Middle frontal gyrus (tissue), 1 donor: ENCODE measurements around the gene CORO6.

Source experiments
- DNase-seq: peaks from one replicate; pipeline ENCODE4 v3.0.0-alpha.2; 2015; ENCODE audit warnings: low spot score; ENCODE audit errors: extremely low spot score

CORO6 gene

GRCh38 chr17:29578626-29579485 lies 43.9 kb downstream of the CORO6 start:
- no peak for DNase-seq

GRCh38 chr17:29577385-29578211 lies 45.1 kb downstream of the CORO6 start:
- DNase-seq: no peak

GRCh38 chr17:29577001-29577370 lies 45.7 kb downstream of the CORO6 start:
- DNase-seq: no peak

GRCh38 chr17:29576214-29577000 lies 46.3 kb downstream of the CORO6 start:
- no peak for DNase-seq

GRCh38 chr17:29575511-29576213 lies 47.0 kb downstream of the CORO6 start:
- no peak for DNase-seq

GRCh38 chr17:29574732-29575510 lies 47.8 kb downstream of the CORO6 start:
- no peak for DNase-seq

- no peak for DNase-seq
These were observed 48.6 kb downstream of the CORO6 start for GRCh38 chr17:29573871-29574731.

- DNase-seq: no peak
These were observed 49.2 kb downstream of the CORO6 start for GRCh38 chr17:29573558-29573869.

- no peak for DNase-seq
These were observed 49.8 kb downstream of the CORO6 start for GRCh38 chr17:29572691-29573557.

GRCh38 chr17:29571883-29572681 lies 50.6 kb downstream of the CORO6 start:
- DNase-seq: no peak

- no peak for DNase-seq
These were observed 51.2 kb downstream of the CORO6 start for GRCh38 chr17:29571486-29571882.

GRCh38 chr17:29570521-29570920 lies 52.2 kb downstream of the CORO6 start:
- DNase-seq: no peak

- no peak for DNase-seq
These were observed 53.3 kb downstream of the CORO6 start for GRCh38 chr17:29569245-29569950.

GRCh38 chr17:29568331-29569244 lies 54.1 kb downstream of the CORO6 start, which contains the start of gene TP53I13:
Gene TP53I13, plus strand, starts transcription at chr17:29568701. Its CDS starts 58 bp downstream, at chr17:29568759.
- DNase-seq: no peak

GRCh38 chr17:29567554-29568330 lies 55.0 kb downstream of the CORO6 start:
- no peak for DNase-seq
